Ramos (cell line): ENCODE measurements around the gene ZNF775.
"Not testable (repeated sequence)": the region's sequence is repeated elsewhere in the genome, so short reads cannot be mapped to it uniquely, and the experiment has no call there.

Experiments
- in situ Hi-C: fragments of 300-500 bp; cut with MboI; formaldehyde crosslinking; loops from one replicate; pipeline ENCODE4 v1.14.3; 2022; ENCODE audit warnings: low sequenced_read_pairs; ENCODE audit not compliant: unreplicated experiment

The ZNF775 gene

GRCh38 chr7:150379441-150380379, 580 bp downstream of the ZNF775 start:
- in situ Hi-C loops = no loop called here

DNA sequence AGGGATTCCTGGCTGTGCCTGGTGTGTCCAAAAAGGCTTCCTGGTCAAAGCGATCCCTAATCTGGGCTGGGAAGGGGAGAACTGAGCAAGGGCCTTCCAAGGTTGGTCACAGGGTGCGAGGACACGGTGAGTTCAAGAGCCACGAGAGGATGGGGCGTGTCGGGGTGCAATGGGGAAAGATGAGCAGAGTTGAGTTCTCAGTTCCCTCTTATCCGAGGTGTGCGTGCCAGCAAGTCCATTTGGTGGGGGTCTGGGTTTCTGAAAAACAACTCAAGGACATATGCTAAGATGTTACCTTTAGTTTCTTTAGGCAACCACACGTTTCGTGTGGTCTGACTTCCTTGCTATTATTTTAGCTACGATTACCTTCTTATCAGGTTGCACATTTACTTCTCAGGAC, 1.3 kb downstream of the ZNF775 start:
- in situ Hi-C loops = no loop called here

DNA sequence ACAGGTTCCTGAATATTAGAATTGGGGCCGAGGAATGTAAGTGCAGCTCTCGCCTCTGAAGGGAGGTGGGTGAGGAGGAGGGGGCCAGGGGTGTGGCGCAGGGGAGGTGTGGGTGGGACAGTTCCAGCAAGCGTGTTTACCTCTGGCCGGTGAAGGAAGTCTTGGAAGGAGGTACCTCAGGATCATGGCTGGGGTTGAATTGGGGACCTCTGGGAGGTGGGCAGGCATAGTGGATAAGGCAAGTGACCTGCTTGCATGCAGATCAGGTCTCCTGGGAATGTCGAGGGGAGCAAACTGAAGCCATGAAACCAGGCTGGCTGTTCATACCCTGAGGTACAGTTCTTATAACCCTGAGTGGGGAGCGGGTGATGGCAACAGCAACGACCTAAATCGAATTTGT, 2.0 kb downstream of the ZNF775 start:
- in situ Hi-C loops = no loop called here

GRCh38 chr7:150381785-150382122, 2.6 kb downstream of the ZNF775 start:
- in situ Hi-C loops = no loop called here

DNA sequence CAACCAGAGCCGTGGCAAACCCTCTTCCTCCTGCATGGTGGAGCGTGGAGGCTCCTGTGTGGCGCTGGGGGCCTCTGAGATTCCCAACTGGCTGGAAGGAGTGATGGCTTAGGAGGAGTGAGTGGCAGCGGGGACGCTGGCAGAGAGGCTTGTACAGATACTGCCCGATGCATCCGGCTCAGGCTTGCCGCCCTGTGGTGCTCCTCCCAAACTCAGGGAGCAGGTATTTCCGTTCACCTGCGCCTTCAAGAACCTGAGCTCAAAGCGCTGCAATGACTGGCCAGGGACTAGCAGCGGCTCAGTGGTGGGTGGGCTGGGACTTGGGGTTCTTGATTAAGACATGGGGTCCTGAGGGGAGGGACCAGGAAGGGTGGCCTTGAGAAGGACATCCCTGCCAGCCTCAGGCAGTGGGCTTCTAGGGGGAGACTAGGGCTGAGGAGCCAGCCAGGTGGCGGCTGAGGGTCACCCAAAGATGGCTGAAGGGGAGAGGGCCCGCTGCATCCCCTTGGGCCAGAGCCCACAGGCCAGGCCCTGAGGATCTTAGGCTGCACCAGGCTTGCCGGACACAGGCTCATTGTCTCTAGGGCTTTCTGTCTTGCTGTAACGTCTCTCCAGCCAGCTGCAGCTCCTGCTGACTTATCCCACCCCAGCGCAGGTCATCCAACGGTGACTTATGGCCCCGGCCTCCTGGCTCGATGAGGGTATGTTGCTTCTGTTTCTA, 3.2 kb downstream of the ZNF775 start:
- in situ Hi-C loops = no loop called here

DNA sequence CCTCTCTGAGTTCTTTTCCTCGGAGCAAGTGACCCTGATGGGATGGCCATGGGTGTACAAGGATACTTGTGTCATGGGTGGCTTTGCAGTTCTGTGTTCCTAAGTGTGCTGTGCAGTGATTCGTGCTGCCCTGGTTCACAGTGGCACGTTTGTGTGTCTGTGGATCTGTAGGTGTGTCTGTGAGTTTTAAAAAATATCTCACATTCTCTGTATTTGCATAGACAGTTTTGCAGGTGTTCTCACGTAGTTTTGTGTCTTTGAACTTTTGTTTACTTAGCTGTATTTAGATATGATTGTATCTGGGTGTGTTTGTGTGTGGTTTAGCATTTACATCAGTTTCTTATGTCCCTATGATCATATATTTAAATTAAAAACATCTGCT, 3.7 kb downstream of the ZNF775 start:
- in situ Hi-C loops = no loop called here

DNA sequence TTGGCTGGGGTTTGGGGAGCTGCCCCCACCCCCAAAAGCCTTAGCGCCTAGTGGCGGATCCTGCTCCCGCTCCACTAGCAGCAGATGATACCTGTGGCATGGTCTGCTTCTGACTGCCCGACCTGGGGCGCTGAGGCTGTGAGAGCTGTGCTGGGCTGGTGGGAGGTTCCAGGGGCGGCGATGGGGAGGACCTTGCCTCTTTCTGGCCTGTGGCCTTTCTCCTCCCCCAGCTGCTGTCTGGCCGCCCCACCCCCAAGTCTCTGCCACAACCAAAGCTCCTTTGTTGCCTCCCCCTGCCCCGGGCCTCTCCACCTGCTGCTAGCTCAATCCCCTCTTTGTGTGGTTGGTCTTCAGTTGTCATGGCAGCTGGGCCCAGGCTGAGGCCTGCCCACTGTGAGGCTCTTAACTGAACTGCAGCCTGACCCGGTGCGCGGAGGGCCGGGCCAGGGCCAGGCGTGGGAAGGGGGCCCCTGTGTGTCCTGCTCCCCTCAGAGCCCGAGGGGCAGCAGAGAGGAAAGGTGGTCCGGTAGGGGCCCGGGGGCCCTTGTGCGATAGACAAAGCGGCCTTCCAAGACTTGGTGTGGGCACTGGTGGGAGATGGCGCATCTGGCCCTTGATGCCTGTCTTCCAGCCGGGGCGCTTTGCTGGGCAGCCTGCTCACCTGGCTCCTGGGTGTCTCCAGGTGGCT, 4.7 kb downstream of the ZNF775 start:
- in situ Hi-C loops = no loop called here

DNA sequence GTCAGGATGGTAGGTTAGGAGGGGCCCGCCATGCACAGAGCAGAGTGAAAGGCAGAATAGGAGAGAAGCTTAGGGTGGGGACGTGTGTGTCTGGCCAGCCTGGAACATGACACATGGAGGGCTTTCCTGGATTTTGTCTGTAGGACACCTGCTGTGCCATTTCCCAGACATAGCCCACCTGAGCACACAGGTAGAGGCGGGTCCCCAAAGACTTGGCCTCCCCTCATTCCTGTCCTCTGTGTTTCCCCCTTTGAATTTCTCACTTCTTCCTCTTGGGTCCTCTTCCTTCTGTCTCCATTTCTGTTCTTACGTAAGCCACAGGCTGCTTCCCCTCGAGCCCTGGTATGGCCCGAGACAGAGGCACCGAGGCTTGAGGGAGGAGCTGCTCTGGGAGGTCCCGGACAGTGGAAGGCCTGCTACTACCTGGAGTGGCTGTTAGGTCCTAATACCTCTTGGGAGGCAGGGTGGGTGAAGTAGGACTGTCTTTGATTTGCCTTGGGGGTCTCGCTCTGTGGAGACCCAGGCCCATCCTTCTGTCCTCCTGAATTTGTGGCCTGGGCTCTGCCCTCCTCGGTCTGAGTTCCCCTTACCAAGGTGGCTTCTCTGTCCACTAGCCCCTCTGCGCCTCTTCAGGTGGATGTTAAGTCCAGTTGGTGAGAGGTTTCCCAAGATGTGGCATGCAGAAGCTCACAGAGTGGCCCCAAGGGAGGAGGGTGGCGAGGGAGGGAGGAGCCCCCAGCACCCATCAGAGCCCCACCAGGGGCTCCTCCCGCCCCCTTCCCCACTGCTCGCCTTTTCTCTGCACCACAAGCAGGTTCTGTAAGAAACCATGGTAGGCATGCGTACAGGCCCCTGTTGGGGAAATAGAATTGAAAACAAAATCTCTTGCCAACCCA, 5.5 kb downstream of the ZNF775 start:
- in situ Hi-C loops = no loop called here

DNA sequence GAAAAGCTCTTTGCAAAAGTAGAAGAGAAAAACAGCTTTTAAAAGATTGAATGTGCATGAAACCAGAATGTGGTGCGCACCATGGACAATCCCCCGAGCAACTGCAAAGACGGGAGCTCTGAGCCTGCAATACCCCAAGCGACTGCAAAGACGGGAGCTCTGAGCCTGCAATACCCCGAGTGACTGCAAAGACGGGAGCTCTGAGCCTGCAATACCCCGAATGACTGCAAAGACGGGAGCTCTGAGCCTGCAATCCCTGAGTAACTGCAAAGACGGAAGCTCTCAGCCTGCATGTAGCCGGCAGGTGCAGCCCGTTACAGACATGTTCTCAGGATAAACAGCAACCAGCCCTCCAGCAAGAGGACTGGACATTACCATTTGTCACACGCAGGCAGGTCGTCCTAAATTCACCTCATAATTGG, 6.2 kb downstream of the ZNF775 start:
- in situ Hi-C loops = no loop called here

- in situ Hi-C loops = not testable (repeated sequence)
These were observed 6.8 kb downstream of the ZNF775 start for GRCh38 chr7:150385884-150386283.

DNA sequence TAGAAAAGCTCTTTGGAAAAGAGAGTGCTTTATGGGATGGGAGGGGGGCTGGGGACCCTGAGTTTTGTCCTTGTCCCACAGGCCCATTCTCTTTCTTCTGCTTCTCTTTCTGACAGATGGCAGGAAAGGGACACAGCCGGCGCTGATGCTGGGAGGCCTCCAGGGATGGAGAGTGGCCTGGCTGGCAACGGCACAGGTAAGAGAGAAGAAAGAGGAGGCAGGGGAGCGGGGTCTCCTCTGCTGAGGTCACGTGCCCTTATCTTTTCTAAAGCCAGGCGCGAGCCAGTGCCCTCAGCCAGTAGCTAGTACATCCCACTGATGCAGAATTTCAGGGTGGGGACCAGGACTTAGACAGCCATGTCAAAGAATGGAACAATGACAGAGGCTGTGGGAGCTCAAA, 9.2 kb downstream of the ZNF775 start:
- in situ Hi-C loops = no loop called here

DNA sequence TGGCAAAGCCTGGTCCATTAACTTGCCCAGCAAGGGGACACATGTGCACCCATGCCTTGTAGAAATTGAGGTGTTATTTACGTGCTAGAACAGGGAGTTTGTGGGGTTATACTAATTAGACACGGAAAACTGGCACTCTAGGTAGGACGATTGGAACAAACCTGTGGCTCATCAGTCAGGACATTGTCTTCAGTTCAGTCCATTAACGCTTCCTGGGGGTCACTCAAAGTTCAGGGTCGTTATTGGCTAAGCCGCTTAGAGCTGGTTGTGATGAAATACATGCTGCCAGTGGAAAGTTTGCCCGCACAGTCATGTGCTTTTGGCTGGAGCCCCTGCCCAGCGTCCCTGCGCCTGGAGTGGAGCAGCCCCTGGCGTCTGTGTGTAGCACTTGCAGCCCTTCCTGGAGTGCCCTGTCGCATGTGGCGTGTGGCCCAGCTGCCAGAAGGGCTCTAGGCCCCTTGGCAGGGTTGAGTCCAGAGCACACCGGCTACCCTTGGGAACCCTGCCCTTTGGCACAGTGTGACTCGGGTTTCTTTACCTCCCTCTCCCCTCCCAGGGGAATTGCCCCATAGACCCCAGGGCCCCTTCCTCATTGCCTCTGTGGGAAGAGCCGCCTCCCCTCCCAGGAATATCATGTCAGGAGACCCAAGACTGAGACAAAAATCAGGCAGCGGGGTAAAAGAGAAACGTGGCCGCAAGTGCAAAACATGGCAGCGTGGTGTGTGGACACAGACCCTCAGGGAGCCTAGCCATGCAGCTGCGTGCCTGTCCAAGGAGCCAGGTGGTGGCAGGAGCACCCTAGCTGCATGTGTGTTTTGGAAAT, 9.8 kb downstream of the ZNF775 start:
- in situ Hi-C loops = no loop called here

DNA sequence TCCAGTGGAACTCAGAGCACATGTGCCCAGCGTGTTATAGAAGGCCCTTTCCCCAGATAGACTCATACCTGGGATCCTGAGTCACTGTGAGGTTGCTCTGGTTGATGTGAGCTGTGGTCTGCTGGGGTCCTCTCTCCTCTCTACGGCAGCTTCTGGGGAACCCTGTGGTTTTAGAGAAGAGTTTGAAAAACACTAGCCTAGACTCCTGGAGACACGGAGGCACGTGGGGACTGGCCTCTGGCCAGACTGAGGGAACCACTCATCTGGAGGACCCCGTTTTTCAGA, 10.3 kb downstream of the ZNF775 start:
- in situ Hi-C loops = no loop called here

DNA sequence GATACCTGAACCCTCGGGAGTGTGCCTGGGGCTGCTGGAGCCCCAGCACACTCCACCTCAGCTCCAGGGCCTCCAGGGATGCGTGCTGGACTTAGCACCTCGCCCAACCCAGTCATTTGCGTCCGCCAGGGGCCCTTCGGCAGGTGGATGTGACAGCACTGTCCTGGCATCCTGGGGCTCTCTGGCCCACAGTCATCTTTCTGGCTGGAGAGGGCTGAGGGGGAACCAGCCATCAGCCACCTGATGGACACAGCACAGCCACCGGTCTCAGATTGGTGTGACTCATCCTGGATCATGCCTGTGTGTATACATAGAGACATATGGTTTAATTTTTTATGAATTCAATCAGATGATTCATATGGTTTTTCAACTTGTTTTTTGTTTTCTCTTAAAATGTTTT, 11.1 kb downstream of the ZNF775 start:
- in situ Hi-C loops = no loop called here

GRCh38 chr7:150393325-150393724, 14.2 kb downstream of the ZNF775 start:
- in situ Hi-C loops = no loop called here

DNA sequence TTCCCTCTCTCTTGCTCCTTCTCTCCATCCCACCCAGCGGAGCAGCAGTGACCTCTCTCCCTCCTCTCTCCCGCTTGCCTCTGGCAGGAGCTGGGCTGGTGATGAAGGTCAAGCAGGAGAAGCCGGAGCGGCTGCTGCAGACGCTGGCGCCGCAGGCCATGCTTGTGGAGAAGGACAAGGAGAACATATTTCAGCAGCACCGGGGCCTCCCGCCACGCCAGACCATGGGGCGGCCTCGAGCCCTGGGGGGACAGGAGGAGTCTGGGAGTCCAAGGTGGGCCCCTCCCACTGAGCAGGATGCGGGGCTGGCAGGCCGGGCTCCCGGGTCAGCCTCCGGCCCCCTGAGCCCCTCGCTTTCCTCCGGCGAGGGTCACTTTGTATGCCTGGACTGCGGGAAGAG, 17.3 kb downstream of the ZNF775 start:
- in situ Hi-C loops = no loop called here

DNA sequence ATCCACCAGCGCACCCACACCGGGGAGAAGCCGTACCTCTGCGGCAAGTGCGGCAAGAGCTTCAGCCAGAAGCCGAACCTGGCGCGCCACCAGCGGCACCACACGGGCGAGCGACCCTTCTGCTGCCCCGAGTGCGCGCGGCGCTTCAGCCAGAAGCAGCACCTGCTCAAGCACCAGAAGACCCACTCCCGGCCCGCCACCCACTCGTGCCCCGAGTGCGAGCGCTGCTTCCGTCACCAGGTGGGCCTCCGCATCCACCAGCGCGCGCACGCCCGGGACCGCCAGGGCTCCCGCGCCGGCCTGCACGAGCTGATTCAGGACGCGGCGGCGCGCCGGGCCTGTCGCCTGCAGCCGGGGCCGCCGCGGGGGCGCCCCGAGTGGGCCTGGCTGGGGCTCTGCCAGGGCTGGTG, 17.7 kb downstream of the ZNF775 start:
- in situ Hi-C loops = no loop called here

GRCh38 chr7:150397346-150398107, 18.4 kb downstream of the ZNF775 start:
- in situ Hi-C loops = no loop called here
